PC-9 (cell line): Measurements from ENCODE around the gene TANGO6. TPM values are rescaled to one million over a fixed set of nuclear protein-coding genes. Genes with fewer than 3 reads are reported as not detected.

Source experiments
- BruUV-seq: library from RNA; stranded (reverse); fragments of 400-500 nt; replicated peaks from 2 replicates; lab custom pipeline; 2021; lab: Mats Ljungman, UMichigan
- CTCF ChIA-PET: fragments of 300-600 bp; sonication (Branson Sonifier 250); formaldehyde crosslinking; loops from one replicate; lab custom pipeline; 2022; ENCODE audit warnings: antibody characterized with exemption; lab: Charles Lee
- POLR2A ChIA-PET: fragments of 300-600 bp; sonication (Branson Sonifier 250); formaldehyde crosslinking; loops from one replicate; lab custom pipeline; 2022; ENCODE audit warnings: antibody characterized with exemption; ENCODE audit not compliant: unreplicated experiment; lab: Charles Lee
- DNase-seq, 2 experiments: peaks; one replicate each; pipeline versions ENCODE4 v3.0.0 to v3.0.0-alpha.2; 2015 to 2022; ENCODE audit warnings: mixed read lengths in 1 of 2
- H2AFZ ChIP-seq: fragments of 200-600 bp; sonication (generic); 2 replicates; pipeline ENCODE4 v1.8.1; 2017; ENCODE audit warnings: antibody characterized with exemption
- H3F3A ChIP-seq: fragments of 200-600 bp; sonication (generic); 2 replicates; pipeline ENCODE4 v1.8.1; 2017; ENCODE audit warnings: antibody characterized with exemption, mild to moderate bottlenecking, low read depth; ENCODE audit not compliant: insufficient read depth
- H3K27ac ChIP-seq: fragments of 200-600 bp; sonication (generic); 2 replicates; pipeline ENCODE4 v1.6.1; 2016; ENCODE audit warnings: mixed run types
- H3K27me3 ChIP-seq: fragments of 200-600 bp; sonication (generic); 2 replicates; pipeline ENCODE4 v1.6.1; 2016; ENCODE audit warnings: low read depth, mixed run types; ENCODE audit not compliant: insufficient read depth
- H3K36me3 ChIP-seq: fragments of 200-600 bp; sonication (generic); 2 replicates; pipeline ENCODE4 v1.6.1; 2016; ENCODE audit warnings: low read depth, mixed run types
- H3K4me1 ChIP-seq: fragments of 200-600 bp; sonication (generic); replicated peaks from 2 replicates; pipeline ENCODE4 v1.6.1; 2016; ENCODE audit warnings: mixed run types; ENCODE audit not compliant: insufficient read depth
- H3K4me2 ChIP-seq: fragments of 200-600 bp; sonication (generic); 2 replicates; pipeline ENCODE4 v1.6.1; 2017; ENCODE audit warnings: mixed run types
- H3K4me3 ChIP-seq: fragments of 200-600 bp; sonication (generic); 2 replicates; pipeline ENCODE4 v1.6.1; 2016; ENCODE audit warnings: mixed run types
- H3K79me2 ChIP-seq: fragments of 200-600 bp; sonication (generic); 2 replicates; pipeline ENCODE4 v1.6.1; 2017; ENCODE audit warnings: low read depth, mixed run types
- H3K9me2 ChIP-seq: fragments of 200-600 bp; sonication (generic); 2 replicates; pipeline ENCODE4 v1.8.1; 2017; ENCODE audit warnings: mild to moderate bottlenecking; ENCODE audit not compliant: insufficient read depth
- H3K9me3 ChIP-seq: fragments of 200-600 bp; sonication (generic); 2 replicates; pipeline ENCODE4 v1.8.1; 2016; ENCODE audit warnings: low read depth; ENCODE audit not compliant: insufficient read depth
- H4K20me1 ChIP-seq: fragments of 200-600 bp; sonication (generic); 2 replicates; pipeline ENCODE4 v1.8.1; 2017; ENCODE audit not compliant: insufficient read depth
- EZH2 ChIP-seq: fragments of 200-600 bp; sonication (generic); IDR thresholded peaks from 2 replicates; pipeline ENCODE4 v1.8.0; 2017; ENCODE audit warnings: antibody characterized with exemption, low read depth
- intact Hi-C: fragments of 100-400 bp; cut with micrococcal nuclease; formaldehyde crosslinking; loops from one replicate; pipeline ENCODE4 v1.10.0; 2022; ENCODE audit not compliant: unreplicated experiment
- total RNA-seq: library from RNA; stranded (reverse); gene quantifications from 2 replicates; pipeline ENCODE4 v1.2.3, GENCODE V29; 2021
- TF ChIP-seq, protein P1 (sequence below): fragments of 200-600 bp; sonication (generic); conservative IDR thresholded peaks from 2 replicates; pipeline ENCODE4 v1.6.1; 2017; ENCODE audit warnings: mixed run types, antibody characterized with exemption, mild to moderate bottlenecking, moderate library complexity

TANGO6 gene
- total RNA-seq, 1 experiment from 2014 or later = 5.8 TPM

GRCh38 chr16:69113216-69113615 is 269.9 kb downstream of the TANGO6 start:
- BruUV-seq = no TSS peak
- Histone ChIP-seq H2AFZ (no peak overlapping the region), H3K79me2 (no peaks in the 10 kb centered on the region), H3K36me3 (no peaks in the 10 kb centered on the region), H3K4me2 (no peak overlapping the region), H3F3A (peaks cover 34% of the 10 kb centered on the region; the same call in 1 of the 2 replicates), H3K4me3 (no peak overlapping the region), H3K4me1 (no peaks in the 10 kb centered on the region), H3K9me2 (no peaks in the 10 kb centered on the region), H4K20me1 (no peaks in the 10 kb centered on the region), H3K27me3 (no peaks in the 10 kb centered on the region), H3K9me3 (no peaks in the 10 kb centered on the region), H3K27ac (no peak overlapping the region)
- DNase-seq = no peak
- intact Hi-C loops = no loop called here
- ChIA-PET CTCF (no interaction called here), POLR2A (no interaction called here)
- no peak for TF ChIP-seq EZH2
- TF ChIP-seq, protein P1, sequence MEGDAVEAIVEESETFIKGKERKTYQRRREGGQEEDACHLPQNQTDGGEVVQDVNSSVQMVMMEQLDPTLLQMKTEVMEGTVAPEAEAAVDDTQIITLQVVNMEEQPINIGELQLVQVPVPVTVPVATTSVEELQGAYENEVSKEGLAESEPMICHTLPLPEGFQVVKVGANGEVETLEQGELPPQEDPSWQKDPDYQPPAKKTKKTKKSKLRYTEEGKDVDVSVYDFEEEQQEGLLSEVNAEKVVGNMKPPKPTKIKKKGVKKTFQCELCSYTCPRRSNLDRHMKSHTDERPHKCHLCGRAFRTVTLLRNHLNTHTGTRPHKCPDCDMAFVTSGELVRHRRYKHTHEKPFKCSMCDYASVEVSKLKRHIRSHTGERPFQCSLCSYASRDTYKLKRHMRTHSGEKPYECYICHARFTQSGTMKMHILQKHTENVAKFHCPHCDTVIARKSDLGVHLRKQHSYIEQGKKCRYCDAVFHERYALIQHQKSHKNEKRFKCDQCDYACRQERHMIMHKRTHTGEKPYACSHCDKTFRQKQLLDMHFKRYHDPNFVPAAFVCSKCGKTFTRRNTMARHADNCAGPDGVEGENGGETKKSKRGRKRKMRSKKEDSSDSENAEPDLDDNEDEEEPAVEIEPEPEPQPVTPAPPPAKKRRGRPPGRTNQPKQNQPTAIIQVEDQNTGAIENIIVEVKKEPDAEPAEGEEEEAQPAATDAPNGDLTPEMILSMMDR = no peak

- POLR2A ChIA-PET = no interaction called here
- no TSS peak for BruUV-seq
- H4K20me1 ChIP-seq = no peaks in the 10 kb centered on the region
Observed at GRCh38 chr16:69114346-69114975, 271.1 kb downstream of the TANGO6 start.

GRCh38 chr16:69114976-69115355 is 271.6 kb downstream of the TANGO6 start:
- Histone ChIP-seq H3K79me2 (no peaks in the 10 kb centered on the region), H3K9me2 (no peaks in the 10 kb centered on the region), H3K27me3 (no peaks in the 10 kb centered on the region), H2AFZ (no peak overlapping the region), H4K20me1 (no peaks in the 10 kb centered on the region), H3F3A (peaks cover 33% of the 10 kb centered on the region; the same call in 1 of the 2 replicates), H3K4me2 (no peak overlapping the region), H3K4me1 (no peaks in the 10 kb centered on the region), H3K27ac (no peak overlapping the region), H3K4me3 (no peak overlapping the region), H3K36me3 (no peaks in the 10 kb centered on the region), H3K9me3 (no peaks in the 10 kb centered on the region)
- no peak for DNase-seq
- POLR2A ChIA-PET = no interaction called here
- intact Hi-C loops = no loop called here
- no TSS peak for BruUV-seq
- CTCF ChIA-PET = no interaction called here
- TF ChIP-seq EZH2 = no peak
- TF ChIP-seq, protein P1 = no peak

More at GRCh38 chr16:69114346-69114975, 271.1 kb downstream of the TANGO6 start:
- Histone ChIP-seq H3F3A (peaks cover 33% of the 10 kb centered on the region; the same call in 1 of the 2 replicates), H3K4me2 (no peak overlapping the region), H3K9me3 (no peaks in the 10 kb centered on the region), H2AFZ (no peak overlapping the region), H3K27ac (no peak overlapping the region), H3K36me3 (no peaks in the 10 kb centered on the region), H3K79me2 (no peaks in the 10 kb centered on the region), H3K9me2 (no peaks in the 10 kb centered on the region), H3K27me3 (no peaks in the 10 kb centered on the region), H3K4me3 (no peak overlapping the region), H3K4me1 (no peaks in the 10 kb centered on the region)
- intact Hi-C loops = no loop called here
- no peak for TF ChIP-seq EZH2
- TF ChIP-seq, protein P1 = no peak
- no peak for DNase-seq
- CTCF ChIA-PET = no interaction called here
